ENCODE measurements around the gene AHR.

AHR gene

DNA sequence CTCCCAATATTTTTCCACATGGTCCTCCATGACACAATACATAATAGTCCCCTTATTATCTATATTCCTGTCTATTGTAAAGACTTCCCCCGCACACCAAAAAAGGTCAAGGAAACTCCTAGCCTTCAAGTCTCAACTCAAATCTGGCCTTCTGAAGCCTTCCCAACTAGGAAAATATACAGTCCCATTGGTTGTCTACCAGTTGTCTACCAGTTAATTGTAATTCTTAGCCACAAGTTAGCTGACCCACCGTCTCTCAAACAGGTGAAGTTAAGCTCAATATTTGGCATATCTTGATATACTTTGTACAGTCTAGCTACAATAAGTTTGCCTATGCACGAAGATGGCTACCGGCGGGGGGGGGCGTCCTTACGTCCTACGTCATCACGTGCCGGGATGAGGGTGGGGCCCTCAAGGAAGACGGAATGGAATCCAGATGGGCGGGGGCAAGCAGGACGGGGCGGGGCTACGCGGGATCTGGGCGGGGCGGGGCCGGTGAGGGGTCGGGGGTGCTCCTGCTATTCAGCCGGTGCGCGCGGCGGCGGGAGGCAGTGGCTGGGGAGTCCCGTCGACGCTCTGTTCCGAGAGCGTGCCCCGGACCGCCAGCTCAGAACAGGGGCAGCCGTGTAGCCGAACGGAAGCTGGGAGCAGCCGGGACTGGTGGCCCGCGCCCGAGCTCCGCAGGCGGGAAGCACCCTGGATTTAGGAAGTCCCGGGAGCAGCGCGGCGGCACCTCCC, at the start of gene AHR:
Gene AHR (plus strand): TSS at position 551 of the 738 bp plus-strand sequence. CDS start 613 bp downstream, outside the sequence.
- peak; percentile 86 to 87 for DNase-seq

DNA sequence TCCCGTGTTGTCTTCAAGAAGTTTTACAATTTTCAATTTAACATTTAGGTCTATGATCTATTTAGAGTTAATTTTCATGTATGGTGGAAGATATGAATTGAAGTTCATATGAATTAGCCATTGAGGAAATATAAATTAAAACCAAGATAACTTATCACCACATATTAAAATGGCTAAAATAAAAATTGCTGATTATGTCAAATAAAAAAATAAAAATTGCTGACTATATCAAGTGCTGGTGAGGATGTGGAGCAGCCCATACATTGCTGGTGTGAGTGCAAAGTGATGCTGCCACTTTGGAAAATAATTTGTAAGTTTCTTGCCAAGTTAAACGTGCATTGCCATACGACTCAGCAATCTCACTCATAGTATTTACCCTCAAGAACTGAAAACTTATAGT, 44.6 kb upstream of the AHR start:
- DNase-seq = no peak

DNA sequence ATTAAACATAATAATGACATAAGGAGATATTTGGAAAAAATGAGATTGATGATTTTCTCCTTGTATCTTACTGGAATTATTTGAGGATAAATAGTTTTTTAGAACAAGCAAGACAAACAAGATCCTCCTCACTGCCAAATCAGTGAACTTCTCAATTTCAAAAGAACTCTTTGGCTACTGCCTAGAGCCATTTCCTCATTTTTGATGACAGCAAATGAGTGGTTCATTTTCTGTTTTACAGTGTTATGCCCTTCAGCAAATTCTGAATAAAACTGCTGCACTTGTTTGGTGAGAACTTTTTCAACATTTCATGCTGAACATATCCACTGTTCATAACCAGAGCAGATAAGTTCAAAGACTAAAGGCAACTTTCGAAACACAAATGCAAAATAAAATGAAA, 42.5 kb upstream of the AHR start:
- DNase-seq = no peak

DNA sequence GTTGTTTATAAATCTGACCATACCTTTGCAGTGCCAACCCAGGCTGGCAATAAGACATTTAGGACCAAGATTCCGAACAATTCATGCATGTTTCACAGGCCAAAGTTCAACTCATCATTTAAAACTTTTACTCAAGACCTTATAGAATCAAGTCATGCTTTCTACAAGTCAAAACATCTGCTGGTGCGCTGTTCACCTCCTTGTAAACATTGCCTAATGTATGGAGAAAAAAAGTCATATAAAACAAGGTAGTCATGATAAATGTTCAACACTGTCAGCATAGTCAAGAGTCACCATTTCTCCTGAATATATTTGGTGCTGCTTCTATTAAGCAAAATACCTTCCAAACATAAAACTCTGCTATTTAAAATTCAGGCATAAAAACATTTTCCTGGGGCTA, 42.1 kb upstream of the AHR start:
- DNase-seq = no peak

DNA sequence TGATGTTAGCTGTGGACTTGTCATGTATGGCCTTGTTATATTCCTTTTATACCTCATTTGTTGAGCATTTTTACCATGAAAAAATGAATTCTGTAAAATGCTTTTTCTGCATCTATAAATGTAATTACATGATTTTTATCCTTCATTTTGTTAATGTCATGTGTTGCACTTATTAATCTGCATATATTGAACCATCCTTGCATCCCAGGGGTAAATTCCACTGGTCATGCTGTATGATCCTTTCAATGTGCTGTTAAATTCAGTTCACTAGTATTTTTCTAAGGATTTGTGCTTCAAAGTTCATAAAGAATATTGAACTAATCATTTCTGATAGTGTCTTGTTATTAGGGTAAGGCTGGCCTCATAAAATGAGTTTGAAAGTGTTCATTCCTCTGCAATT, 31.9 kb upstream of the AHR start:
- no peak for DNase-seq

DNA sequence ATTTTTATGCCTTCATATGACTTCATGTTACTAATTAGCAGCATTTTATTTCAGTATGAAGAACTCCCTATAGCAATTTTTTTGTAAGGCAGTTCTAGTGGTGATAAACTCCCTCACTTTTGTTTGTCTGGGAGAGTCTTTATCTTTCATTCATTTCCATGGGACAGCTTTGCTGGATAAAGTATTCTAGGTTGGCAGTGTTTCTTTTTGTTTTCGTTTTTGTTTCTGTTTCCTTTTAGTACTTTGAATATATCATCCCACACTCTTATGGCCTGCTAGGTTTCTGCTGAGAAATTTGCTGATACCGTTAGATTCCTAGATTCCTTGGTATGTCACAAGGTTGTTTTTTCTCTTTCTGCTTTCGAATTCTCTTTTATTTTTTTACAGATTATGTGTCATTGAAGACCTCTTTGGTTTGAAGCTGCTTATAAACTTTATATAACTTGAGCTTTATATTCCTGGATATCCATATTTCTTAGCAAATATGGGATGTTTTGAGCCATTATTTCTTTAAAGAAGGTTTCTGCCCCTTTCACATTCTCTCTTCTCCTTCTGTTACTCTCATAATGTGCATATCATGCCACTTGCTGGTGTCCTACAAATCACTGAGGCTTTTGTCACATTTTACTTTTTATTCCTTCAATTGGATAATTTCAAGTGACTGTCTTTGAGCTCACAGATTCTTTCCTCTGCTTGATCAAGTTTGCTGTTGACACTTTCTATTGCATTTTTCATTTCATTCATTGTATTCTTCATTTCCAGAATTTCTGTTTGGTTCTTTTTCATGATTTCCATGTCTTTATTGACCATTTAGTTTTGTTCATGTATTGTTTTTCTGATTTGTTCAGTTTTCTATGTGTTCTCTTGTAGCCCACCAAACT, 28.9 kb upstream of the AHR start:
- no peak for DNase-seq

DNA sequence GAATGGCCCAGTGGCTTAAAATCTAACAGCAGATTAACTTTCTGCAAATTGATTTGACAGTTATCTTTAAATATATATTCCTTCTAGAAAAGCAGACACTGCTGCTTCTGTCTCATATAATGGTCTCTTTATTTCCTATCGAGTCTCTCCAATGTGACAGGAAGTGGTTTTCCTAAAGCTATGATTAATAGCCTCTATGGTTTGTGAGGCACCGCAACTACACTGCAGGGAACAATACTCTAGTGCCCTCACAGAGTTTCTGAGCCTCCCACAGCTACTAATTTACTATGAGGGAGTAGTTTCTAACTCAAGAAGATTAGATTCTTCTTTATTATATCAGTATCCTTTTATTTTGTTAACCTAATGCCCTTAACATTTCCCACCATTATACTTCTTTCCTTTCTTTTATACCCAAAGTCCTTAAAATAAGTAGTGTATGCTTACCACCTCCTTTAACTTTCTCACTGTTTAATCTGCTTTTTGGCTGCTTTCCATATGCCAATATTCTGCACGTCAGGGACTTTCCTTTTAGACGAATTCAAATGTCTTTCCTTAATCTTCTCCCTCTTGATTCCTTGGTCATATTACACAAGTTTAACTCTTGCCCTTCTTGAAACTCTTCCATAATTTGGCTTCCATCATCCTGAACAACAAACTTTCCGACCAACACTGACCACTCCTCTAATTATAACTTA, 23.8 kb upstream of the AHR start:
- DNase-seq = no peak

DNA sequence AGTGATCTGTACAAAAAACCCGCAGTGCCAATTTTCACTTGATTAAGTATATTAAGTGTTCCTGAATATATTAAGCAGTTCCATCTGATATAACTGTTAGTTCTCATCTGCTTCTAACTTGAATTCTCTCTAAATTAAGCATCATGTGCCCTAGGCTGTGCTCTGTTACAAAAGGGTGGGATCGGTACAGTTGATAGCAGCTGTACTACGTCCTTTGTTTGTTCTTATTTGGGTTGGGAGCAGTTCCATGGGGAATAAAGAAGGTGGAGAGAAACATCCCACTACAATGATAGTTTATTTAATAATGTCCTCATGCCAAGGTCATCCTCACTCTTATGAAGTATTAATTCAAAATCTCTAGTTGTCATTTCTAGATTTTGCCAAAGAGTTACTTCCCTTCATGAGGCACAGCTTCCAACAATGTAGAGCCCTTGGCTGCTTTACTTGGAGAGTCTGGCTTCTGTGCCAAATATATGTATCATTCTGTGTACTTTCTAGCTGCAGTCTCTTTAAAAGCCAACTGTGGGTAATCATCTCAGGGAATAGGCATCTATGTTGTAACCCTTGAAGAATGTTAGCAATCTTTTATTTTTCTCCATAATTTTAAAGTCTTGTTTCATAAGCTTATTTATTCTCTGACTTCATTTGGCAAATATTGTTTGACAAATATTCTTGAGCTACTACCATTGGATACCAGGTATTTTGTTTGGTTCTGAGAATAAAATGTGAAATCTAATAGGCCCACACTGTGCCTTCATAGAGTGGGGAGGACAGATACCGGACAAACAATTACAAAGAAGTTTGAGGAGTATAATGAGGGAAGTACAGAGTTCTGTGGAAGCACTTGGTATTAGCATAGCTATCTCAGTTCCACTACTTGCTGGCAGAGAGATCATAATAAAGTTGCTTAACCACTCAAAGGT, 22.4 kb upstream of the AHR start:
- no peak for DNase-seq

DNA sequence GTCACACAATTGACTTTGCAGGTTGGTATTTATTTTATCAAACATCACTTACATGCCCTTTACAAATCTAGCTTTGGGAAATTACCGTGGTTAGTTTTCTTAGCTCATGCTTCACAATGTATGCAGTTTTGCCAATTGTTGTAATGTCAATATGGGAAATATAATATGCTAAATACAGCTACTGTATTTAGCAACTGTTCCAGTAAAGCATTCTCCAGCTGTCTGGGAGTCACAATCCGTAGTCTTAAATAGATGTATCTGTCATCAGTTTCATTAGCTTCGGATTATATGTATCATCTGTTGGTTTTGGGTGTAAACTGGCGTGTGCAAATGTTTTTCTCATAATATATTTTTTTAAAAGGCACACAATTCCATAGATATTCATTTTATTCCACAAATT, 19.4 kb upstream of the AHR start:
- DNase-seq = no peak

DNA sequence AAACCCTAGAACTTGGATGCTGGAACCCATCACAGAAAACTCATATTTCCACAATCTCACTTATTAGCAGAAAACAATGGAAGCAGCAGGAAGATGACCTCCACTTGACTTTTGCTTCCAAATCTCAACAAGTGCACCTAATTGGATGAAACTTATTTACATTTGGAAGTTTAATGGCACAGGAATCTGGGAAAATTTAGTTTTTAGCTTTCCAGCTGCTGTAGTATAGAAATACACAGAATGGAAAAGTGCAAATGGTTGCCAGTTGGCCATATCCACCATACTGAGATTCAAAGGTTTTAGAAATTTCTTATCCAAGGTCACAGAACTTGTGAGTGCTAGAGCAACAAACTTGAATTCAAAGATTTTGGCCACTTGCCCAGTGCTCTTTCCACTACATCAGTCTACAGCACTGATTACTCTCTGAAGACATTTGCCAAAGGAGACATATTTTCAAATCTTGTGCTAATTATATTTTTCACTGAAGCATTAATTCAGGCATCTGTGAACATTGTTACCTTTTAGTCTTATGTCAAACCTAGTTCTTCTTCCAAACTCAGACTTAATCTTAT, 9.3 kb upstream of the AHR start:
- no peak for DNase-seq

DNA sequence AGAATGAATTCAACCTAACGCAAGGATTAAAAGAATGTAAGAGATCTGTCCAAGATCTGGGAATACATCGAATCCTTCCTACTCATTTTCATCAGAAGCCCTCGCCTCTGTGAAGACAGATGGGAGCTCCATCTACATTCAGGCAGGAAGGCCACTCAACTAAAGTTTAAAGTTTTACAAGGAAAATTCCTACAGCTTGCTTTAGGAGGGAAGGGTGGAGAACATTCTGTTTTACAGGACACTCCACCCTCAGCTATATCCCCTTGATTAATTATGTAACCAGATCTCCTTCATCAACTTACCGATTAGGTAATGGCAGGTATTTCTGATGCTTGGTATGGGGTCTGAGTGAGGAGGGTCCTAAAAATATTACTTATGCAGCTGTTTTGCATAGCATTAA, 5.6 kb upstream of the AHR start:
- no peak for DNase-seq

DNA sequence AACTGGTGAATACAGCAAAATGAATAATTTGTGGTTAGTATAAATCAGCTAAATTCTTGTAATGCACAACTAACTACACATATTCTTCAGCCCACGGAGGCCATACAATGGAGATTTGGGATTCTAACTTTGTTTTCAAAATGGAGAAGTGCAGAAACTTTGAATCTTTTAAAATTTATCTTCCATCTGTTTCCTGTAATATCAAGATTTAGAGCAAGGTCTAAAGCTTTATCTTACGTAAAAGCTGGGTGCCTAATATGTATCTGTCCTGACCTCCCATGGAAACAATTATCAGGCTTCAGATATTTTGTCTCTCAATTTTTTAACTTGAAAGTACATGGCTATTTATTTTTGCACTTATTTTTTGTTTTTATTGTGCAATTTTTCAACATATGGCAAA, 5.0 kb upstream of the AHR start:
- DNase-seq = no peak

DNA sequence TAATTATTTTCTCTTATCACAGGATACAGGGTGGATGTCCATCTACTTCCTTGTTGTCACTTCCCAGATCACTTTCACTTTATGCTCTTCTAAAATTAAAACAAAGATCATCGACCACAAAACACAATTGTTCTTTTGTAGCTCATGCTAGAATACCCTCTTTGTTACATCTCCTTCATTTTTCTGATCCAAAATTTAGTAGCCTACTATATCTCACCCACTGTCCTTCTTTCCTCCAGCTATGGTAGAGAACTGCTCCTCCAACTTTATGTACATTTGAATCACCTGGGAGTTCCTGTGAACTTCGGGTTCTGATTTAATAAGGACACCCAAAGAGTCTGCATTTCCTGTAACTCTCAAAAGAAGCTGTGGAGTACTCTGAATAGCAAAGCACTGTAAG, 1.2 kb upstream of the AHR start:
- DNase-seq = no peak

DNA sequence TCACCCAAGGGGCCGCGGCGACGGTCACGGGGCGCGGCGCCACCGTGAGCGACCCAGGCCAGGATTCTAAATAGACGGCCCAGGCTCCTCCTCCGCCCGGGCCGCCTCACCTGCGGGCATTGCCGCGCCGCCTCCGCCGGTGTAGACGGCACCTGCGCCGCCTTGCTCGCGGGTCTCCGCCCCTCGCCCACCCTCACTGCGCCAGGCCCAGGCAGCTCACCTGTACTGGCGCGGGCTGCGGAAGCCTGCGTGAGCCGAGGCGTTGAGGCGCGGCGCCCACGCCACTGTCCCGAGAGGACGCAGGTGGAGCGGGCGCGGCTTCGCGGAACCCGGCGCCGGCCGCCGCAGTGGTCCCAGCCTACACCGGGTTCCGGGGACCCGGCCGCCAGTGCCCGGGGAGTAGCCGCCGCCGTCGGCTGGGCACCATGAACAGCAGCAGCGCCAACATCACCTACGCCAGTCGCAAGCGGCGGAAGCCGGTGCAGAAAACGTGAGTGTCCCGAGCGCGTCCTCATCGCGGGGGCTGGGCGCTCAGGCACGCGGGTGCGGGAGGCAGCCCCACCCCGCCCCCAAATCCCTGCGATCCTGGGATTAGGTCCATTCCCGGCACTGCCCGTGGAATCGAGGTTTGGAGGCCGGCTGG, 509 bp downstream of the AHR start:
- DNase-seq = peak in 1 of 2 experiments; percentile 20

DNA sequence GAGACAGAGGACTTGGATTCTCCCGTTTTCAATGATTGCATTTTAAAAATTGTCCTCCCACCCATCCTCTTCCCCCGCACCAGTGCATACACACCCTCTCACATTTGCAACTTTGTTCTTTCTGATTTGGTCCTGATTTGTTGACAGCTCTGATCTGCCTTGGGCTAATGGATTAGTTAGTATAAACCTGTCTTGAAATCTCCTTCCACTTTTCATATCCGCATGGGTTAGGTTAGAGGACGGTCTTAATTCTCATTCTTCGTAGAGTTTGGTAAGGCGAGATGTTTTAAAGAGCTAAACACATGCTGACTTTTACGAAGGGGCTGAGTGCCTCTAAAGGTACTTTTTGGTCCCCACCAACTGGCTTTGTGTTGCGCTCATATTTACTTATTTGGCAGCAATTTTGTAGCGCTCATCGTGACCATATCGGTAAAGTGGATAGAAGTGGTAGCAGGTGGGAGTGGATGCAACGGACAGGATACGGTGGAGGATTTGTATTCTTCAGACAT, 1.1 kb downstream of the AHR start:
- no peak for DNase-seq

DNA sequence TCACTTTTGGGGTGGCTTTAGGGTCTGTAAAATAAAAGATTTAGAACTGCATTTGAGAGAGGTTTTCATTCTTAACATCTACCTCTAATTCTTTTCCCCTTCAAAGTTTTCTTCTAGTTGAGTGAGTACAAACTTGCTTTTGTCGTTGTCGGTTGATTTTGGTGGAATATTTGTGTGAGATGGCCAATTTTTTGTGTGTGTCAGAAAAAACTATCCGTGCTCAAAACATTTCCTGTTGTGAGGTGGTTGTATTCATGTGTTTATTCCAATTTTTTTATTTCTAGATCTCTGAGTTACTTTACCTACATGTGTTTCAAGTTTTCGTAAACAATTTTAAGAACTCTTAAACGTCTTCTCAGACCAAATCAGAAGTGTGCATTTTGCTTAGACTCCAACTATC, 1.6 kb downstream of the AHR start:
- DNase-seq = no peak

DNA sequence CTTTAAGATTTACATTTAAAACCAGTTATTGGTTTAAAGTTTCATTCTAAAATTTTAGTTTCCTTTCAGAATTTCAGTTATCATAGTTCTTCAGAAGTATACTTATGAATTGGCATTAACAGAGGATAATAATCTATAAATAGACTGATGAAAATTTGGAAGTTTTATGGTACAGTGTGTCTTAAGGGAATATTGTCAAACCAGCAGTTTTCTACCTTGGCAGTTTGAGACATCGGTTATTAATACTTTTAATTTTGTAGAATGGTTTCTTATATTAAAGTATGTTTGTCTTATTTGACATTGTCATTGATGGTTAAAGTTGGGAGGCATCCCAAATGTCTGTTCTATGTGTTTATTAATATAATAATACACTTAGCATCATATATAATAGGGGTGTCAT, 2.0 kb downstream of the AHR start:
- no peak for DNase-seq

DNA sequence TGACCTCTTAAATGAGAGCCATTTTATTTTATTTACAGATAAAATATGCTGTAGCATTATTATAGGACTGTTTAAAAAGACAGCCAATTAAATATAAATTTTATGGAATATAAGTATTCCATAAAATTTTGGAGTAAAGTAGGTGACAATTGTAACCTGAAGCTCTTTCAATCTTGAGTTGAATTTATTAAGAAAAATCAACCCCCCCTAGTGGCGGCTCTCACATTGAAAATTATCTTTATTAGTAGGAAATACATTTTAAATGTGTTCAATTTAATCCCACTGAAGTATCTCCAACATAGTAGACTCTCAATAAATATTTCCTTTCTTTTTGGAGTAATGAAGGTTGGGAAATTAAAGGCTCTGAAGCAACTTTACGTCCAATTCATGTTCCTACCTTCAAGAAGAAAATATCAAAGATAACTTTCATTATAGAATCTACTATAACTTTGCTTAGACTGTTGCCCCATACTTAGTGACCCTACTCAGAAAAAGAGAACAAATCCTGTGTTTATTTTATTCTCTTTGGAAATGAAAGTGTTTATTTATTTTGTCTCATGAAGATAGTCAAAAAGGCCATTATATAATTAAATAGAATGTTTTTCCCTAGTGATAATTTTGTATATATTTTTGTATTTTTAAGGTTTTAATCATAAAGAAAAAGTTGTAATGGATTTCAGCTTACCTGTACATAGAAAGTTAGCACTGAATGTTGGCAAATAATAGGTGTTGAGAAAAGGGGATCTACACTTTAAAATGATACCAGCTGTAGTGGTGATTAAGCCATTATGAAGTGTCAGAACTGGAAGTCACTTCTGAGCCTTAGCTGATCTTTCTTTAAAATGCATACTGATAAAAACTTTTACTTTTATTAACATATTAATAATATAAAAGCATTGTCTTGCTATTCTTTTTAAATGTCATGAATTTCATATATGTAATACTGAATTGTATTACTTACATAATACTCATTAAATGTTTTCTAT, 3.3 kb downstream of the AHR start:
- DNase-seq = no peak

DNA sequence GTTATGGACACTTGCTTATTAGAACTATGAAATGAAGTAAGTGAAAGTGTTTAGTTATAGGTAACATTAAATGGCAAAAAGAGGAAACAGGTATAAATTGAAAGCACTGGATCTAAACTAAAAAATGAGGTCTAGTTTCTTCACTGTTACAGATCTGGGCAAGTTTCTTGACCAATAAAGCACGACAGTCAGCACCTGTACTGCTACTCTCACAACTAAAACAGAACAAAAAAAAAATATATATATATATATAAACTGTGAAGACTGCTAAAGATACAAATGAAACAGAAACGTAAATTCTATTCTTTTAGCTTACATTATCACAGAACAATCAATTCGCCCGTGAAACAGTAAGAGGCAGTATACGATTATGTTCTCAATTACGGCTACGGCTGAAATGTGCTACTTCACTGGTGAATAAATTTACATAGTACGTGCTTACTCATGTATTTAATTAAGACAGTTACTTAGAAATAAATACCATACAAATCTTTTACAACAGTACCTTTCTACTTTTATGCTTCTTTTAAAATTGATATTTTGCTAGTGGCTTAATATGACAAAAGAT, 4.2 kb downstream of the AHR start:
- no peak for DNase-seq

DNA sequence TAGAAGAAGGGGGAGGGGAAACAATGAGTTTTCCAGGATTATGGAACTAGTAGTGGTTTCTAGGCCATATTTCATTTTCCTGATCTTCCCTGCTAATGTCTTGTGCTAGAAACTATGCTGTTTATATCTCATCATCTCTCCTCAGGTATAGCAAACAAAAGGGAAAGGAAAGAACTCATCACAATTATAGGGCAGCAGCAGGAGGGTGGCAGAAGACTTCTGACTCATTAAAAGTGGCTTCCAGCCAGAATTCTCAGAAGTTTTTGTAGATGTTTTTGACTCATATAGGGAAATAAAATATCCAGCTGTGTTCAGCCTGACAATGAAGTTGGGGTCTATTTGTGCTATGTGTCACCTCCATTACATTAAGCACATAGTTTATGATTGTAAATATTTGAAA, 6.5 kb downstream of the AHR start:
- DNase-seq = no peak
